Dedifferentiated amniotic fluid mesenchymal stem cell (primary cell): ENCODE data around the gene DTX3L.
"Not testable (repeated sequence)": the region's sequence is repeated elsewhere in the genome, so short reads cannot be mapped to it uniquely, and the experiment has no call there.

Experiments used
- DNase-seq: peaks from one replicate; pipeline ENCODE4 v3.0.0-alpha.2; 2016; ENCODE audit errors: extremely low spot score

Gene DTX3L

DNA sequence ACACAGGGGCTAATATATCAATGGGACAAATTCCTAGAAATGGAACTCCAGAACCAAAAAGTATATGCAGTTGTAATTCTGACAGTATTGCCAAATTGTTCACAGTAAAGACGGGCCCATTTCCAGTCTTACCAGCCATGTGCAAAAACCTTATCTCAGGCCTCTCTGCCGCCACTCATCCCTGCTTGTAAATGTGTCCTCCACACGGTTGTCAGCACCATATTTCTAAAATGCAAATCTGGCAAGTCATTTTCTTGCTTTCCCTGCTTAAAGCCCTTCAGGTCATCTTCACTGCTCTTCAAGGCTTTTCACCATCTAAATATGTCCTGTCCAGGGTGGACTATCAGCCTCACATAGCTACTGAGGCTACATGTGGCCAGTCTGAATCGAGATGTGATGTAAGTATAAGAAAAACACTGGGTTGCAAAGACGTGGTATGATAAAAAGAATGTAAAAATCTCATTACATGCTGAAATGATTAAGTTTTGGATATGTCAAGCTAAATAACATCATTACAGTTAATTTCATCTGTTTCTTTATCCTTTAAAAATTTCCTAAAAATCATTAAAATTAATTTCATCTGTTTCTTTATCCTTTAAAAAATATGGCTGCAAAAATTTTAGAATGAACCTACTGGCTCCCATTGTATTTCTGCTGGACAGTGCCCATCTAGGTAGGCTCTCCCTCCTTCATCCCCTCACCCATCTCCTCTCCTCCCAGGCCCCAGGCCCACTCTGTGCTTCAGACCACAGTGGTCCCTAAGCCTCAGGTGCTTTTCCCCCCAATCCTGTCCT lies 1.0 kb upstream of the DTX3L start:
- peak; percentile 27 for DNase-seq

DNA sequence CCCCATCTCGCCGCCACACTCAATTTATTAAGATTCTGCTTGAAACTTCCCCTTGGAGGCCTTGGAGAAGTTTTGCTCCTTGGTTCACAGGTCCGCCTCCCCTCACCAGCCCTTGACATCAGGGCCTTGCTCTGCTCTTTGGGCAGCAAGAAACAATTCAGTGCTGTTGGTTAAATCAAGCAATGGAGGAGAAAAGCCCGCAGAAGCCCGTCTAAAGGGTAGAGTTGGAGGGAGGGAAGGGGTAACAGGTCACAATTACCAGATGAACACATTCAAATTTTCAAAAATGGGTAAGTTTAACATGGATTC lies 467 bp upstream of the DTX3L start:
- no peak for DNase-seq

DNA sequence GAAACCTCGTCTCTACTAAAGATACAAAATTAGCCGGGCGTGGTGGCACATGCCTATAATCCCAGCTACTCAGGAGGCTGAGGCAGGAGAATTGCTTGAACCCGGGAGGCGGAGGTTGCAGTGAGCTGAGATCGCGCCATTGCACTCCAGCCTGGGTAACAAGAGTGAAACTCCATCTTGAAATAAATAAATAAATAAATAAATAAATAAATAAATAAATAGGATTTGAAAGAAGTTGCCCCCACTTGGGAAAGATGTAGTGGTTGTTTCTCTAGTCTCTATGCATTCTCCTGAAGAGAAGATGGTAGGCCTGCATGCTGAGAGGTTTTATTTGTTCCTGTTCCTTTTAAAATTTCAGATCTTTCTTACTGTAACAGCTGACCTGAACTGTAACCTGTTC lies 4.0 kb downstream of the DTX3L start:
- not testable (repeated sequence) for DNase-seq

DNA sequence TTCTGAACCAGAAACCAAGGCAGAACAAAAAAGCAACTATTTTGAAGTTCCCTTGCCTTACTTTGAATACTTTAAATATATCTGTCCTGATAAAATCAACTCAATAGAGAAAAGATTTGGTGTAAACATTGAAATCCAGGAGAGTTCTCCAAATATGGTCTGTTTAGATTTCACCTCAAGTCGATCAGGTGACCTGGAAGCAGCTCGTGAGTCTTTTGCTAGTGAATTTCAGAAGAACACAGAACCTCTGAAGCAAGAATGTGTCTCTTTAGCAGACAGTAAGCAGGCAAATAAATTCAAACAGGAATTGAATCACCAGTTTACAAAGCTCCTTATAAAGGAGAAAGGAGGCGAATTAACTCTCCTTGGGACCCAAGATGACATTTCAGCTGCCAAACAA lies 4.6 kb downstream of the DTX3L start:
- no peak for DNase-seq

DNA sequence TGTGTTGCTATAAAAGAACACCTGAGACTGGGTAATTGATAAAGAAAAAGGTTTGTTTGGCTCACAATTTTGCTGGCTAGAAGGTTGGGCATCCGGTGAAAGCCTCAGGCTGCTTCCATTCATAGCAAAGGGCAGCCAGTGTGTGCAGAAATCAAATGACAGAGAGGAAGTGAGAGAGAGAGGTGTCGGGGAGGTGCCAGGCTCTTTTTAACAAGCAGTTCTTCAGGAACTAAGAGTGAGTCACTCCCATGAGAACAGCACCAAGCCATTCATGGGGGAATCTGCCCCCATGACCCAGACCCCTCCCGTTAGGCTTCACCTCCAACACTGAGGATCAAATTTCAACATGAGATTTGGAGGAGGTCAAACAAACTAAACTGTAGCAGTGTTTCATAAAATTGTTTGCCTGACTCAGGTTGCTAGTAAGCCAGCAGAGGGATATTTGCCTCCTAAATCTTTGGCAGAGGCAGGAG lies 8.8 kb downstream of the DTX3L start:
- DNase-seq: no peak

DNA sequence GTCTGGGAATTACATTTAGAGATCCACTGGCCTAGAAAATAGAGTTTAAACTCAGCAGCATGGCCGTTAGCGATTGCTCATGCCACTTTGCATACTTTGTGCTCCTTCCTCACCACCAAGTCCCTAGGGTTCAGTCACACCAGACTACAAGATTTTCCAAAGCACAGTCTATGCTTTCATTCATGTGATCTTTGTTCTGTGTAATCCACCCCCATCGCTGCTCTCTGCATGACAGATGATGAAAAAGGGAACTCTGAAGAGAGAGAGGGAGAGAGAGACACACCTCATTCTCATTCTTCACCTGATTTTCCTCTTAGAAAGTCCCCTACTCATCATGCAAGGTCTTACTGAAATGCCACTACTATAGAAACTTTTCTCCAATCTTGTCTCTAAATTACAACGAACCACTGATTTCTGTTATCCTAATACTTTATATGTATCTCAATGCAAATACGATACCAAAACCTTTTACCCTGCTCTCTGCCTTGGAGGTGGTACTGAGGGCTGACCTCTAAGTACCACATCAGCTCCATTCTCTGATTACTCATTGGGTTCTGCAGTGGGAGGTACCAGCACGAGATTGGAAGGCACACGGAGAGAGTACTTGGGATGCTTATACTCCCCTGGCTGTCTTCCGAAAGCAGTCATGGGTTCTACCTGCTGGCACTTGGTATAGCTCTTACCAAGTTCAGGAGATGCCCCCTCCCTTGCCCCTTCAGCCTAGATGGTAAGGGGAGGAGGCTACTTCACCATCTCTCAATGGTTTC lies 12.2 kb downstream of the DTX3L start:
- DNase-seq: no peak

DNA sequence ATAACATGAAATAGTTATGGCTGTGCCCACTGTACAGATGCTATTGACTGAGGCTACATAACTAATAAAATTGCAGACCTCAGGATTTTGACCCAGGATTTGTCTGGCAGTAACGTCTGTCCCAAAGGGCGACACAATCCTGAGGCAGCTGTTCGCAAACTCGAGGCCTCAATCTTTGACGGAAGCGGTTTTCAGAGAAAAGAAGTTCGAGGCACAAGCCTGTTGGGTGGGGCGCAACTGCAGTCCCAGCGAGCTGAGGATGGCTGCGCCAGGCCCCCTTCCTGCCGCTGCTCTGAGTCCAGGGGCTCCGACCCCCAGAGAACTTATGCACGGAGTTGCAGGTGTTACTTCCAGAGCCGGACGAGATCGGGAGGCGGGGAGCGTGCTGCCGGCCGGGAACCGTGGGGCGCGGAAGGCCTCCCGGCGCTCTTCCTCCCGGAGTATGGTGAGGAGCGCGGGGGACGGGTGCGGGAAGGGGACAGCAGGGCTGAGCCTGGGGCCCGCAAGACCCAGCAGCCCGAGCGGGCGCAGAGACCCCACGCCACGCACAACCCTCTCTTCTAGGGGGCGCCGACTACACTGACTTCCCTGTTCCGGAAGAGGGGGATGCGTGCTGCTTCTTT lies 13.4 kb downstream of the DTX3L start, which contains the start of gene PARP15:
Gene PARP15 (plus strand): TSS at position 242 of the 623 bp plus-strand sequence. CDS start 18 bp downstream, at position 260.
- DNase-seq: no peak

DNA sequence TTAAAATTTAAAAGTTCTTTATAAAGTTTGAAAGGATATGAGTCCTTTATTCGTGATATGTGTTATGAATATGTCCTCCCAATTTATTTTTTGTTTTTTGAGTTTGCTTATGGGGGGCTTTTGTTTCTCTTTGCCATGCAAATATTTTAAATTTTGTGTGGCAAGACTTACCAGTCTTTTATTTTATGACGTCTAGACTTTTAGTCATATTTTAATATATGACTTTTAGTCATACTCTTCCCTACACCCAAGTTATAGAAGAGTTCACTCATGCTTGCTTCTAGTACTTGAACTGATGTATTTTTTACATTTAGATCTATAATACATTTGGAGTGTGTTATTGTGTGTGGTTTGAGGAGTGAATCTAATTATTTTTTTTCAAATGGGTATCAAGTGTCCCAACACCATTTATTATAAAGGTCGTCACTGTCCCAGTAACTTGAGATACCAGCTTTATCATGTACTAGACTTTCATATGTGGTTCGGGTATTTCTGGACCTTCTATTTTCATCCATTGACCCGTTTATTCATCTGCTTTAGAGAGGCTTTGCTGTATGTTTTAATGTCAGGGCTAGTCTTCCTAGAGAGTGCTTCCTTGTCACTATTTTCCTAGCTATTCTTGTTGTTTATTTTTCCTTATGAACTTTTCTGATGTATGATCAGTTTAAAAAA lies 14.1 kb downstream of the DTX3L start:
- DNase-seq: no peak

DNA sequence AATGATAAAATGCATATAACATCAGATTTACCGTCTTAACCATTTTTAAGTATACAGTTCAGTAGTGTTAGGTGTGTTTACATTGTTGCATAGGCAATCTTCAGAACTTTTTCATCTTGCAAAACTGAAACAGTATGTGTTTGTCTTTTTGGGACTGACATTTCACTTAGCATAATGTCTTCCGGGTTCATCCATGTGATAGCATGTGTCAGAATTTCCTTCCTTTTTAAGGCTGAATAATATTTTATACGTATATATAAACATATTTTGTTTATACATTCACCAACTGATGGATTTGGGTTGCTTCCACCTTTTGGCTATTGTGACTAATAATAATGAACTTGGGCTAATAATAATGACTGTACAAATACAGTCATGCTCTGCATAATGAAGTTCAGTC lies 16.3 kb downstream of the DTX3L start:
- no peak for DNase-seq

DNA sequence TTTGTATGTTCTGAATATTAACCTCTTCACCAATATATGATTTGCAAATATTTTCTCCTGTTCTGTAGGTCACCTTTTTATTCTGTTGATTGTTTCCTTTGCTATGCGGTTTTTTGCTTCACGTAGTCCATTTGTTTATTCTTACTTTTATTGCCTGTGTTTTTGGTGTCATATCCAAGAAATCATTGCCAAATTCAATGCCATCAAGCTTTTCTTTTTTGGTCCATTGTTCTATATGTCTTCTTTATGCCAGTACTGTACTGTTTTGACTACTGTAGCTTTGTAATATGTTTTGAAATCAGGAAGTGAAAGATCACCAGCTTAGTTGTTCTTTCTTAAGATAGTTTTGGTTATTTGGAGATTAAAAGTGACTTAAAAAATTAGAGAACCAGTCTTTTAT lies 17.5 kb downstream of the DTX3L start:
- DNase-seq: no peak

DNA sequence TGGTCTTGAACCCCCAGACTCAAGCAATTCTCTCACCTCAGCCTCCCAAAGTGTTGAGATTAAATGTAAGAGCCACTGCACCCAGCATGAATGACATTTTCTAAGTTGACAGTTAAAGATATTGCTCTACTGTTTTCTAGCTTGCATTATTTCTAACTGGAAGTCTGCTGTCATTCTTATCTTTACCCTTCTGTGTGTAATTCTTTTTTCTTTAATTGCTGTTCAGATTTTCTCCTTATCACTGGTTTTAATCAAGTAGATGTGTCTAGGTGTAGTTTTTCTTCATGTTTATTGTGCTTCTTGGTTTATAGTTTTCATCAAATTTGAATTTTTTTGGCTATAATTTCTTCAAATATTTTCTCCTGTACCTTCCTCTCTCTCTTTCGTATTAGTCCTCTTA lies 18.3 kb downstream of the DTX3L start:
- no peak for DNase-seq

DNA sequence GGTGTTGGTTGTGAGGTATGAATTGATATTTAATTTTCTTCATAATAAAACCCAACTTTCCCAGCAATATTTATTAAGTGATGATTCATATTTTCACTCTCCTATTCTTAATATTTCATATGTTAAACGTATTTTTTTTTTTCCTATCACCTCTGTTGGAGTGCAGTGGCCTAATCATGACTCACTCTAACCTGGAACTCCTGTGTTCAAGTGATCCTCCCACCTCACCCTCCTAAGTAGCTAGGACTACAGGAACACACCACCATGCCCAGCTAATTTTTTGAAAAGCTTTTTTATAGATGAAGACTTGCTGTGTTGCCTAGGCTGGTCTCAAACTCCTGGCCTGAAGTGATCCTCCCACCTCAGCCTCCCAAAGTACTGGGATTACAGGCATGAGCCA lies 22.0 kb downstream of the DTX3L start:
- DNase-seq: no peak

DNA sequence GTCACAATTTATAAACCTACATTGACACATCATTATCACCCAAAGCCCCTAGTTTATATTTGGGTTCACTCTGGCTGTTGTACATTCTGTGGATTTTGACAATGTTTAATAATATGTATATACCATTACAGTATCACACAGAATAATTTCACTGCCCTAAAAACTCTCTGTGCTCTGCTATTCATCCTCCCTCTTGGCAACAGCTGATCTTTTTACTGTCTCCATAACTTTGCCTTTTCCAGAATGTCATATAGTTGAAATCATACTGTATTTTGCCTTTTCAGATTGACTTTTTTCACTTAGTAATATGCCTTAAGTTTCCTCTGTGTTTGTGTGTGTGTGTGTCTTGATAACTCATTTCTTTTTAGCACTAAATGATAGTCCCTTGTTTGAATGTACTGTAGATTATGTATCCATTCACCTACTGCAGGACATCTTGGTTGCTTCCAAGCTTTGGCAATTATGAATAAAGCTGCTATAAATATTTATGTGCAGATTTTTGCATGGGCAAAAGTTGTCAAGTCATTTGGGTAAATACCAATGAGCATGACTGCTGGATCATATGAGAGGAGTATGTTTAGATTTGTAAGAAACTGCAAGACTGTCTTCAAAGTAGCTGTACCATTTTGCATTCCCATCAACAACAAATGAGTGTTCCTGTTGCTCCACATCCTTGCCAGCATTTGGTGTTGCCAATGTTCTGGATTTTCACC lies 22.8 kb downstream of the DTX3L start:
- peak; percentile 6 for DNase-seq

DNA sequence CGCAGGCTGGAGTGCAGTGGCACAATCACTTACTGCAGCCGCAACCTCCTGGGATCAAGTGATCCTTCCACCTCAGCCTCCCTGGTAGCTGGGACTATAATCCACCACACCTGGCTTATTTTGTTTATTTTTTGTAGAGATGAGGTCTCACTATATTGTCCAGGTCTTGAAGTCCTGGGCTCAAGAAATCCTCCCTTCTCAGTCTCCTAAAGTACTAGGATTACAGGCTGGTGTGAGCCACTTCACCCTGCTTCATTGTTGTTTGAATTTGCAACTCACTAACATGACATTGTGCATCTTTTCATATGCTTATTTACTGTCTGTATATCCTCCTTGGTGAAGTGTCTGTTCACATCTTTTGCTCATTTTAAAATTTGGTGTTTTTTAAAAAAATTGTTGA lies 23.4 kb downstream of the DTX3L start:
- DNase-seq: no peak

DNA sequence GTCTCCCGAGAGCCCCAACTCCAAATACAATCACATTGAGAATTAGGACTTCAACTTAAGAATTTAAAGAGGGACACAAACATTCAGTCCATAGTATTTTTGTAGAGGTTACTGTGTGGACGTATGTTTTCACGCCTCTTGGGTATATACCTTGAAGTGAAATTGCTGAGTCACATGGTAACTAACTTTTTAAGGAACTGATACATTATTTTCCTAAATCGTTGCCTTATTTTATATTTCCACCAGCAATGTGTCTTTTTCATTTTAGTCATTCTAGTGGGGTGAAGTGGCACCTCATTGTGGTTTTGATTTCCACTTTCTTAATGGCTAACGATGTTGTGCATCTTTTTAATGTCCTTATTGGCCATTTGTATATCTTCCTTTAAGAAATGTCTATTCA lies 25.2 kb downstream of the DTX3L start:
- peak; percentile 7 for DNase-seq

DNA sequence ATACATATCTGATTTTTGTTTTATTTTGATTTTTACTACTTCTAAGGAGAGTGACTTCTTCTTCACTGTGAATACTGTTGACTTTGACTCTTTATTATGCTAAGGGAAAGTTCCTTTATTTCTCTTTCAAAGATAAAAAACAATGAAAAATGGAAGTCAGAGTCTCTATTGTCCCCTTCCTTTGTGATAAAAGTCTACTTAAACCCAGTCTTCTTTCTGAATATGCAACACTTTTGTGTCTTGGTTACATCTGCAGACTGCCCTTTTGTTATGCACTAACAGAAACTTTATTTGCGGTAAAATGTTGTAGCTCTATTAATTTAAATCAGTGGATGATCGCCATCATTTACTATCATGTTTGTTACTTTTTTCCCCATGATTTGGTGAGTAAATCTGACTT lies 26.5 kb downstream of the DTX3L start:
- DNase-seq: peak; percentile 5

DNA sequence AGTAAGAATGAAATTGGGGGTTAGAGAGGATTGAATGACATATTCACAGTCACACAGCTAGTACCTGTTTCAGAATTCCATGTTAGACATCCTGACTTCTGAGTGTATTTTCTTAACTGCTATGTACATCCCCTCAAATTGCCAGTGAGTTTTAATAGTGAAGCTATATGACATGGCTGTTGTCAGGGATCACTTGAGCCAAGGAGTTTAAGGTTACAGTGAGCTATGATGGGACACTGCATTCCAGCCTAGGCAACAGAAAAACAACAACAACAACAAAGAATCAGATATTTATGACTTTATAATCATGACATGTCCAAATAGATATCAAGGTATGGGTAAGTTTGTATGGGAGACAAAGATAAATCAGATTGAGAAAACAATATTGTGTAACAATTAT lies 29.9 kb downstream of the DTX3L start:
- no peak for DNase-seq

DNA sequence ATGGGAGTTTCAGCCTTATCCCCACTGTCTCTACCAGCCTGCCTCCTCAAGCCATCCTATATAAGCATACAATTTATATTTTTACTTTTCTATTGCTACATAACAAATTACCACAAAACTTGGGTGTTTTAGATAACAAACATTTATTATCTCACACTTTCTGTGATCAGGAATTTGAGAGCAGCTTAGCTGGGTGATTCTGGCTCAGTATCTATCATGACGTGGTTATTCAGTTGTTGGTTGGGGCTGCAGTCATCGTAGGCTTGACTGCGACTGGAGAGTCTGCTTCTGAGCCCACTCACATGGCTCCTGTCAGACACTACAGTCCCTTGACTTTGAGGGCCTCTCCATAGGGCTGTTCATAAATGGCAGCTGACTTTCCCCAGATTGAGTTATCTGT lies 34.0 kb downstream of the DTX3L start:
- DNase-seq: peak; percentile 6

DNA sequence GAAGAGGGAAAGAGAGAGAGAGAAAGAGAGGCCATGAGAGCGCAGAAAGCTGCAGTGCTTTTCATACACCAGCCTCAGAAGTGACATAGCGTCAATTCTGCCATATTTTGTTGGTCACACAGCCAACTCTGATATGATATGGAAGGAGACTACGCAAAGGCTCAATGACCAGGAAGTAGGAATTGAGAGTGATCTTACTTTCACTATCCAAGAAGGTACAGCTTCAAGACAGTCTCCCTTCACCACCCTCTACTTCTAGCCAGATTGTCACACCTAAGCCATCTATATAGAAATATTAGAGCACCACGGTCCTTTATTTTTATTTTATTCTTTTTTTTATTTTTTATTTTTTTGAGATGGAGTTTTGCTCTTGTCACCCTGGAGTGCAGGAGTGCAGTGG lies 34.4 kb downstream of the DTX3L start:
- peak; percentile 6 for DNase-seq

DNA sequence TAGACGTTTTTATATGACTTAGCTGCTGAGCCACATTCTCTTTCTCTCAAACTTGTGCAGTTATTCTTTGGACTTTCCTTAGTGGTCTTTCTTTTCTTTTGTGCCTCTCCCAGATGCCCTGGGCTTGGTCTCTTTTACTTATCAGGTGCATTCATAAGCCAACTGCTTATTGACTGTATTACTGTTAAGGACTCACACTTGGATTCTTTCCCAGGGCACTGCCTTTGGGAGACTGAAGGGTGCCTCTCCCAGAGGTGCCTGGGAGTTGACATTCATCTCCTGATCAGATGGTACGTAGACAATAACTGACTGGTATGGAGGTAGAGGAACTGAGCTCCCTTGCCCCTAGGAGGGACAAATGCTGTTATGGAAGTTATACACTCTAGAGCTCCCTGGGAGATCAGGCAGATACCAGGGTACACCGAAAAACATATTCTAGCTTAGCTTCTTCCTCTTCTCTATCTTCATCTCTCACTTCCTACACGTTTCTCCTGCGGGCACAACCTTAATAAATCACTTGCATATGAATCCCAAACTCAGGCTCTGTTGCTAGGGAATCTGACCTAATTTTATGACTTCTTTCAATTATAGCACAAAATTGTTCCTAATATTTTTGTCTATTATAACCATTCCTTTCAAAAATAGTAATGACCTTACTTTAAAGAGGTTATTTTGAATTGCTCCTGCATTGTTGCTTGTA lies 38.0 kb downstream of the DTX3L start:
- DNase-seq: no peak

DNA sequence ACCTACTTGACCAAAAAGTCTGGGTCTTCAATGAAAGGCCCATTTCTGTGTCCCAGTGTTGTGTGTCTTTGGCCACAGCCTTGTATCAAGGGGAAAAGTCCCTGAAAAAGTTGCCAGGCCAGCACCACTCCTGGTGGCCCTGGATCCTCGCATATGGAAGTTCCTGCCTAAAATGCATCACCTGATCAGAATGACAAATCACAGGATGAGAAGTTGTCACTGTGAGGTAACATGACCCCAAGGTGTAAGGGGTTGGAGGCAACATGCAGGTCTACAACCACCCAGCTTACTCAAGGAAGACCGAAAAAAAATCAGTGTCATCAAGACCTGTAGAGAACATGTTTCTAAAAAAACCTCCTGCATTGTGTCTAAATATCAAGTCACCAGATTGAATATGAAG lies 38.9 kb downstream of the DTX3L start:
- peak; percentile 6 for DNase-seq
